HuH-7.5 (cell line): ENCODE measurements around the gene RPGRIP1L.

Experiments
- DNase-seq: peaks from one replicate; pipeline ENCODE4 v3.0.0; 2011; ENCODE audit warnings: low spot score

Gene RPGRIP1L

GRCh38 chr16:53651357-53651756 is 52.3 kb downstream of the RPGRIP1L start:
- DNase-seq: no peak

DNA sequence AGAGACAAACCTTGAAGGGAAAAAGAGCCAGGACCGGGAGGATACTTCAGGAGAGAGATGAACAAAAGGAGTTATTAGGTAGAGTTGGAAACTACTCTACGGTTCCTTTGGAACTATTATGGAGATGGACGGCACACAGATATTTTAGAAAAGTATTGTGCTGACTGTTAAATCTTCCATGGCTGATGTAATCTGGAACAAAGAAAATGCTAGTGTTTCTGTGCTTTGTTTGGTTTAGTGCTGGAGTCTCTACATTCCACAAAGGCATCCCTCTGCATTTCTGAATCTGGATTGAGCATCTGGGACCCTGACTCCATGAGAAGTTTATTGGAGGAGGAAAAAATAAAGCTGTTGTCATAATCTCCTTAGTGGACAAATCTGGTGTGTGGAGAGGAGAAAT is 57.2 kb downstream of the RPGRIP1L start:
- DNase-seq: no peak

- DNase-seq: no peak
These were observed 60.2 kb downstream of the RPGRIP1L start for GRCh38 chr16:53643474-53643873.

DNA sequence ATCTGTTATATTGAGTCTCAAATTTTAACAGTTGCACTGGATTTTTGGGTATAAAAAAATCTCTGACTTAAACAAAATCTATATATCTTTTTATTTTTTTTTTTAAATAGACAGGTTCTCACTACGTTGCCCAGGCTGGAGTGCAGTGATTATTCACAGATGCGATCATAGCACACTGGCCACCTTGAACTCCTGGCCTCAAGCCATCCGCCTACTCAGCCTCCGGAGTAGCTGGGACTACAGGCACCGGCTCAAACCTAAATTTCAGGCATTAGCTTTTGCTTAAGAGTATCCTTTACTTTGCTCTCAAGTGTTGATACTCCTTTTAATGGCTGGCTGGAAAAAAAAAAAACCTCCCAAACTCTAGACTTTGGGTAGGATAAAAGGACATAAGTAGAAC is 61.6 kb downstream of the RPGRIP1L start:
- no peak for DNase-seq

GRCh38 chr16:53636978-53637377 is 66.7 kb downstream of the RPGRIP1L start:
- no peak for DNase-seq

DNA sequence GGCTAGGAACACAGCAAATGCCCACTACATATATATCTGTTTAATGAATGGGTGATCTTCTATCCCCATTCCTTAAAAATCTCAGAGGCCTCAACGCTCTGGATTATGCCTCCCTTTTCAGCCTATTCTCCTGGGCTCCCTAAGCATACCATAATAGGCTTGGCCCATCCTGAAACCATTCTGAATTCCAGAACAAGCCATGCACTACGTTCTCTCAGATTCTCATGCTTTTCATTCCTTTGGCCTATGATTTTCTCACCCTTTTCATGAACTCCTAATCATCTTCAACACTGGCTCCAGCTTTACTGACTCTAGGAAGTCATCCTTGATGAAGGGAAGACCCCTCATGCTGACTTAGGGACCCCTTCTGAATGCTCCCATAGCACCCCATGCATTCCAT is 71.1 kb downstream of the RPGRIP1L start:
- no peak for DNase-seq

DNA sequence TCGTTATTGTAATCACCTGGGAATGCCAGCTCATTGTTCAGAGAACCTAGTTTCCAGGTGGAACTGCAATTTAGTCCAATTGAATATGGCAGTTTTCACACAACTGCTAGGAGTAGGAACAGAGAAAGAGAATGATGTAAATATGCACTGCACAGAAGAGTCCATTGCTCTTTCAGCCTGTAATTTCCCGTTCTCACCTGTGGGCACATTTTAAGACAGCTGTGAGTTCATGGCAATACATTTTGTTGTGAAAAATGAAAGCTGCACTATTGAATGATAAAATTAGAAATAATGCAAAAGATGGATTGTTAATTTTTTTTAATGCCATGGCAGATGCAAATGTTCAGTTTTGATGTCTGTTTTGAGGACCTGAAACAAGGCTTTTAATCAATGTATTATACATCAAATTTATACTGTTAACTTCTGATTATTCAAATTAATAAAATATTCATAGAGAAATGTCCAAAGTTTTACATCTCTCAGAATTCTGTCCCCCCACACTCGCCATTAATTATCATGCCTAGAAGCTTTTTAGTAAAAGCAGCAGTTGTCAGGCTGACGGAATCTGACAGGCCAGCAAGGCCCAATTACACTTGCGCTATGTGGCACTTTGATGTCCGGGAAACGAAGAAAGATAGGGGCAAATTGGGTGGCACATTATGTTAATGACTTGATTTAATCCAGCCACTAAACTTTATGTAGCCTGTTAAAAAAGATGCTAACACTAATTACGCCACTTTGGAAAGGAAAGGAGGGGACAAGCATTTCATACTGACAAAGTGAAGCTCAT is 72.2 kb downstream of the RPGRIP1L start:
- no peak for DNase-seq

GRCh38 chr16:53629607-53630312 is 73.9 kb downstream of the RPGRIP1L start:
- DNase-seq: no peak

GRCh38 chr16:53629151-53629550 is 74.5 kb downstream of the RPGRIP1L start:
- no peak for DNase-seq

DNA sequence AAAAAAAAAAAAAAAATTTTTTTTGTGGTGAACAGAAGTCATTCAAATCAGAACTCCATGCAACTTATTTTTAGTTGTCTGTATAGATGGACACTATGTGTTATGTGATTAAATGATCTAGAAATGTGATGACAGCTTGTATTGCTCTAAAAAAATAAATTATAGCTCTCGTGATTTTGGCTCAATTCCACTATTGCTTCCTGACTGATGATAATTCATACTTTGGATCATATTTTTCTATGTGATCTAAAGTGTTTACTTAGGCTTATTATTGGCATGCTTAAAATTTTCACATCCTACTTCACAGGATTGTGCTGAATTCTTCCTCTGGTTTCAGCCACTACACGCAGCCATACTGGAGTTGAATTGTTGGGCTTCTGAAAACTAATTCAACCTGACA is 76.8 kb downstream of the RPGRIP1L start:
- DNase-seq: no peak

GRCh38 chr16:53626161-53626560 is 77.5 kb downstream of the RPGRIP1L start:
- no peak for DNase-seq

- DNase-seq: no peak
These were observed 78.4 kb downstream of the RPGRIP1L start for GRCh38 chr16:53625221-53625620.

DNA sequence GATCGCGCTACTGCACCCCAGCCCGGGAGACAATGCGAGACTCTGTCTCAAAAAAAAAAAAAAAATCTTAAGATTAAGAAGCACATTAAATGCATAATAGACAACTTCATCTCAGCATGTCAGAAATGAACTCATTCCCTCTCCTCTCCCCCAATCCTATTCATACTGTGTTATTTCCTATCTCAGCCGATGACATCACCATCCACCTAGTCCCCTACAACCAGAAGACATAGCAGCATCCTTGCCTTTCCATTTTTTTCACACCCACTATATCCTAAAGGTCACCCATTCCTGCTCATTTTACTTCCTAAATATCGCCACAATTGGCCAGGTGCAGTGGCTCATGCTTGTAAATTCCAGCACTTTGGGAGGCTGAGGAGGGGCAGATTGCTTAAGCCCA is 81.3 kb downstream of the RPGRIP1L start:
- DNase-seq: no peak

- DNase-seq: no peak
These were observed 83.2 kb downstream of the RPGRIP1L start for GRCh38 chr16:53620476-53620875.

DNA sequence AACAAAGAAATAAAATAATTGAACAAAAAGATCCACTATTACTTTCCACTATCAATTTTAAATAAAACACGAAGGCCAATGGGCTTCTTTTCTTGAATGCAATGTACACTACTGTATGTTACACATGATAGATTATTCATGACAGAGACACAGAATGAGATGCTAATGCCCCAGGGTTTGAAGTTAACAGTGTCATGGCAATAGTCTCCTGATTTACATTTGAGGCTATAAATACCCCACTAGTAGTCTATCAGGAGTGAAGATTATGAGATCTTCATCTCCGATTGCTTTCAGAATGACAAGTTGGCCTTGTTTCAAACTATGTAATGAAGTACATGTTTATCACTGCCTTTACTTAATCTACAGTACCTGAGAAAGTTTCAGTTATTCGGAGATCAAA is 84.4 kb downstream of the RPGRIP1L start:
- no peak for DNase-seq

DNA sequence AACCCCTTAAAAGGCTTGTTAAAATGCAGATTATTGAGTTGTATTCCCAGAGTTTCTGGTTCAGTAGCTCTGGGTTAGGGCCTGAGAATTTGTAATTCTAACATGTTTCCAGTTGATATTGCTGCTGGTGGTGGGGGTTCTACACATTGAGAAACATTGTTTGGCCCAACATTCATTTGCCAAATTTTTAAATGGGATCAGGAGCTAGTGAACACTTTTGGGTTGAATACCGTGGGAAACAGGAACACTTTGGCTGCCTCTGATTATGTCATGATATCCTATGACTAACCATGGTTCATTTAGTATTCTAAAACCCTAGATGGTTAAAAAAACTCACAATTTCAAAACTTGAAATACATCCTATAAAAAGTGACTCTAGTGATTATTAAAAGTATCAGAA is 89.3 kb downstream of the RPGRIP1L start:
- no peak for DNase-seq

- DNase-seq: no peak
These were observed 91.7 kb downstream of the RPGRIP1L start for GRCh38 chr16:53612003-53612402.

DNA sequence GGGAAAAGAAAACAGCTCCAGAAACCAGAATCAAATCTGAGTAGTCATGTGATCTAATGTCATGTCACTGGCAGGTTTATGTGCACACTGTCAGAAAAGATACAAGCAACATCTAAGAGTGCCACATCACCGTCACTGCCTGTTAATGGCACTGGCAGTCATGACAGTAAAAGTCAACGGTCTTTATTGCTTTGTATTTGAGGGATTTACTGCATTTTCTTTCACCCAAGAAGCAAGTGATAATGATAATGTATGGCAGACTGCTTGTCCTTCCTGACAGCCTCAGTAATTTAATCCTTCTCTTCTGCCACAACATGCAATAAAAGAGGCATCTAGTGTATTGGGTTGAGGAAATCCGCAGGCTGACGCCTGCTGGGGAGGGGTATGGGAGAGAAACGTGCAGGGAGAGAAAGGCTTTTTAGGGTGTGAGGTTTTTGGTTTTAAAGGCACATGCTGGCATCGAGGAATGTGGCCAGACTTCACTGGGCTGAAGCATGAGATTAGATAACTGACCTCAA is 92.4 kb downstream of the RPGRIP1L start:
- DNase-seq: no peak

- no peak for DNase-seq
These were observed 94.1 kb downstream of the RPGRIP1L start for GRCh38 chr16:53609536-53609935.

GRCh38 chr16:53608094-53608493 is 95.6 kb downstream of the RPGRIP1L start:
- no peak for DNase-seq

GRCh38 chr16:53605831-53606400 is 97.7 kb downstream of the RPGRIP1L start:
- no peak for DNase-seq

DNA sequence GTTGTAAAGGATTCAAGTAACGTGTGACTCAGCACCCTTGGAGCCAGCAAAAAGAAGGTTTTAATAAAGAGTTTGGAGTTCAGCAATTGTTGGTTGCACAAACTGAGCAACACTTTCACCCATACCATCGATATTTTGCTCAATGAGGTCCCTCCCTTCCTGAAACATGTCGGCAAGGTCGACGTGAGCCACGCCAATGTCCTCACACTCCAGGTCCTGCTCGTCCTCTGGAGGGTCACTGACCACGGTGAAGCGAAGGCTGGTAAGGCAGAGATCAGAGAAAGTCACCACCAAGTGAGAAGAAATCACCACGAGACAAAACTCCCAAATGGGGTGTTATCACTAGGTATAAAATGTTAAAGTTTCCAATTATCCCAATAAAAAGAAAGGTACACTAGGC is 98.3 kb downstream of the RPGRIP1L start:
- no peak for DNase-seq

DNA sequence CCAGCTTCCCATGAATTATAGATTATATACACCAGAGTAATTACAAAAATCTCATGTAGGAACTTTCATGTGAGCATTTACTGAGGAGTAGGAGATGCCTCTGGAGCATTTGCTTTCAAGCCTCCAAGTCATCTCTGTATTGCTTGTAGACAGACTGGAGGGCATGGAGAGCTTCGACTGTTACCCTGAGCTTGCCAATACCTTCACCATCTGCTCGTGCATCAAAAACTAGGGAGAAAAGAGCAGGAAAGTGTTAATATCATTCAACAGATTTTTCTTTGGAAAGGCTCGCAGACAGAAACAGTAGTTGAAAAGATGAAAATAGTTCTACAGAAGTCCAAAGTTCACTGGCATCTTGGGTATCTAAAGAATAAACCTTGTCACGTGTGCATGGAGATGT is 101.7 kb downstream of the RPGRIP1L start:
- DNase-seq: no peak
